ENCODE data around the gene SCAF4.
"Not testable (repeated sequence)": the region's sequence is repeated elsewhere in the genome, so short reads cannot be mapped to it uniquely, and the experiment has no call there.

DNA sequence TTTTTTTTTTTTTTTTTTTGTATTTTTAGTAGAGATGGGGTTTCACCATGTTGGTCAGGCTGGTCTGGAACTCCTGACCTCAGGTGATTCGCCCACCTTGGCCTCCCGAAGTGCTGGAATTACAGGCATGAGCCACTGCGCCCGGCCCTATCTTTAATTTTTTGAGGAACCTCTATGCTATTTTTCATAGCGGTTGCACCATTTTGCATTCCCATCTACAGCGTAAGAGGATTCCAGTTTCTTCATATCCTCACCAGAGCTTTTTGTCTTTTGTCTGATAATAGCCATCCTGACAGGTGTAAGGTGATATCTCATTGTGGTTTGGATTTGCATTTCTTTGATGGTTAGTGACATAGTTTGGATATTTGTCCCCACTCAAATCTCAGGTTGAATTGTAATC, 100.0 kb downstream of the SCAF4 start:
- TF ChIP-seq, protein P1, sequence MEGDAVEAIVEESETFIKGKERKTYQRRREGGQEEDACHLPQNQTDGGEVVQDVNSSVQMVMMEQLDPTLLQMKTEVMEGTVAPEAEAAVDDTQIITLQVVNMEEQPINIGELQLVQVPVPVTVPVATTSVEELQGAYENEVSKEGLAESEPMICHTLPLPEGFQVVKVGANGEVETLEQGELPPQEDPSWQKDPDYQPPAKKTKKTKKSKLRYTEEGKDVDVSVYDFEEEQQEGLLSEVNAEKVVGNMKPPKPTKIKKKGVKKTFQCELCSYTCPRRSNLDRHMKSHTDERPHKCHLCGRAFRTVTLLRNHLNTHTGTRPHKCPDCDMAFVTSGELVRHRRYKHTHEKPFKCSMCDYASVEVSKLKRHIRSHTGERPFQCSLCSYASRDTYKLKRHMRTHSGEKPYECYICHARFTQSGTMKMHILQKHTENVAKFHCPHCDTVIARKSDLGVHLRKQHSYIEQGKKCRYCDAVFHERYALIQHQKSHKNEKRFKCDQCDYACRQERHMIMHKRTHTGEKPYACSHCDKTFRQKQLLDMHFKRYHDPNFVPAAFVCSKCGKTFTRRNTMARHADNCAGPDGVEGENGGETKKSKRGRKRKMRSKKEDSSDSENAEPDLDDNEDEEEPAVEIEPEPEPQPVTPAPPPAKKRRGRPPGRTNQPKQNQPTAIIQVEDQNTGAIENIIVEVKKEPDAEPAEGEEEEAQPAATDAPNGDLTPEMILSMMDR (IDR thresholded peaks at IDR 0.05 in 8 of 11, conservative IDR thresholded peaks at IDR 0.05 in 3 of 11) = not testable (repeated sequence)
- not testable (repeated sequence) for TF ChIP-seq POLR2A (IDR thresholded peaks at IDR 0.05)
